Gastrocnemius medialis (tissue), 4 donors: ENCODE data around the gene LDB3.

Experiments
- POLR2A ChIP-seq, 2 donors: fragments of 450-650 bp; IDR thresholded peaks; one replicate each; pipeline ENCODE4 v1.6.1; 2017; ENCODE audit warnings: antibody characterized with exemption in 2 of 2, mild to moderate bottlenecking in 2 of 2, moderate library complexity in 2 of 2
- TF ChIP-seq, protein P1 (sequence below), 5 experiments: fragments of 450-650 bp in 3 of 5; fragments of 200-600 bp in 2 of 5; sonication (generic) in 2 of 5; IDR thresholded peaks in 4 of 5; conservative IDR thresholded peaks in 1 of 5; 1 replicate in 4 of 5; 2 replicates in 1 of 5; pipeline ENCODE4 v1.5.1; 2016 to 2019; ENCODE audit warnings: antibody characterized with exemption in 5 of 5, mild to moderate bottlenecking in 3 of 5, moderate library complexity in 3 of 5

DNA sequence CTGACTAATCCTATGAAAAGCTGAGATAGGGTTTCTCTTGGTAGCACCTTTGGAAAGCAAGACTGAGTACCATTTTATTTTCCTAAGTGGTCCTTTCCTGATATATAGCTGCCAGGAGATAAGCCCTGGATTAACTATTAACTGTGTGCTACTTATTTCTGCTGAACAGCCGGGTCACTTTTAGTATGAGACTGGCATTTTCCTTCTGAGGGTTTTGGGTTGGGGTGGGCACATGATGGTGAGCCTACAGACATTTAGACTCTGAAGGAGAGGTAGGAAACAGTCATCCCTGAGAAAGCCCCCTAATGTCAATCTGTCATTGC is 58.3 kb downstream of the LDB3 start:
- TF ChIP-seq, protein P1, sequence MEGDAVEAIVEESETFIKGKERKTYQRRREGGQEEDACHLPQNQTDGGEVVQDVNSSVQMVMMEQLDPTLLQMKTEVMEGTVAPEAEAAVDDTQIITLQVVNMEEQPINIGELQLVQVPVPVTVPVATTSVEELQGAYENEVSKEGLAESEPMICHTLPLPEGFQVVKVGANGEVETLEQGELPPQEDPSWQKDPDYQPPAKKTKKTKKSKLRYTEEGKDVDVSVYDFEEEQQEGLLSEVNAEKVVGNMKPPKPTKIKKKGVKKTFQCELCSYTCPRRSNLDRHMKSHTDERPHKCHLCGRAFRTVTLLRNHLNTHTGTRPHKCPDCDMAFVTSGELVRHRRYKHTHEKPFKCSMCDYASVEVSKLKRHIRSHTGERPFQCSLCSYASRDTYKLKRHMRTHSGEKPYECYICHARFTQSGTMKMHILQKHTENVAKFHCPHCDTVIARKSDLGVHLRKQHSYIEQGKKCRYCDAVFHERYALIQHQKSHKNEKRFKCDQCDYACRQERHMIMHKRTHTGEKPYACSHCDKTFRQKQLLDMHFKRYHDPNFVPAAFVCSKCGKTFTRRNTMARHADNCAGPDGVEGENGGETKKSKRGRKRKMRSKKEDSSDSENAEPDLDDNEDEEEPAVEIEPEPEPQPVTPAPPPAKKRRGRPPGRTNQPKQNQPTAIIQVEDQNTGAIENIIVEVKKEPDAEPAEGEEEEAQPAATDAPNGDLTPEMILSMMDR (IDR thresholded peaks at IDR 0.05 in 4 of 5, conservative IDR thresholded peaks at IDR 0.05 in 1 of 5): no peak
- no peak for TF ChIP-seq POLR2A (IDR thresholded peaks at IDR 0.05)
